GM23338 (cell line): ENCODE data around the gene PRMT1. TPM values are rescaled to one million over a fixed set of nuclear protein-coding genes. Genes with fewer than 3 reads are reported as not detected.

Experiments
- ATAC-seq: fragments of 200-7000 bp; cut with Tn5 transposase; 3 replicates; pipeline ENCODE4 v1.9.1; 2020
- DNase-seq: peaks from one replicate; pipeline ENCODE4 v3.0.0-alpha.2; 2015; ENCODE audit warnings: low spot score
- H2AFZ ChIP-seq: fragments of 200-600 bp; sonication (generic); 2 replicates; pipeline ENCODE4 v1.8.0; 2016; ENCODE audit warnings: antibody characterized with exemption, mild to moderate bottlenecking, moderate library complexity
- H3F3A ChIP-seq: fragments of 200-600 bp; sonication (generic); replicated peaks from 2 replicates; pipeline ENCODE4 v1.8.0; 2017; ENCODE audit warnings: antibody characterized with exemption, mixed run types, low read depth
- H3K27ac ChIP-seq: fragments of 200-600 bp; sonication (generic); 2 replicates; pipeline ENCODE4 v1.6.1; 2016; ENCODE audit warnings: low read depth
- H3K27me3 ChIP-seq: fragments of 200-600 bp; sonication (generic); 2 replicates; pipeline ENCODE4 v1.8.0; 2016; ENCODE audit warnings: mild to moderate bottlenecking, mixed run types, moderate library complexity; ENCODE audit not compliant: insufficient read depth
- H3K36me3 ChIP-seq: fragments of 200-600 bp; sonication (generic); 2 replicates; pipeline ENCODE4 v1.8.0; 2016; ENCODE audit warnings: mild to moderate bottlenecking; ENCODE audit not compliant: insufficient read depth
- H3K4me1 ChIP-seq: fragments of 200-600 bp; sonication (generic); 2 replicates; pipeline ENCODE4 v1.8.0; 2016; ENCODE audit warnings: mild to moderate bottlenecking, moderate library complexity; ENCODE audit not compliant: insufficient read depth
- H3K4me2 ChIP-seq: fragments of 200-600 bp; sonication (generic); 2 replicates; pipeline ENCODE4 v1.7.1; 2017; ENCODE audit warnings: mixed run types
- H3K4me3 ChIP-seq: fragments of 200-600 bp; sonication (generic); 2 replicates; pipeline ENCODE4 v1.6.1; 2016; ENCODE audit warnings: mixed run types
- H3K79me2 ChIP-seq: fragments of 200-600 bp; sonication (generic); replicated peaks from 2 replicates; pipeline ENCODE4 v1.8.0; 2017; ENCODE audit warnings: mild to moderate bottlenecking; ENCODE audit not compliant: insufficient read depth
- H3K9me2 ChIP-seq: fragments of 200-600 bp; sonication (generic); 2 replicates; pipeline ENCODE4 v1.8.0; 2017; ENCODE audit not compliant: insufficient read depth
- H4K20me1 ChIP-seq: fragments of 200-600 bp; sonication (generic); replicated peaks from 2 replicates; pipeline ENCODE4 v1.8.0; 2017; ENCODE audit warnings: mild to moderate bottlenecking; ENCODE audit not compliant: insufficient read depth
- H3K27ac Mint-ChIP-seq: 2 replicates; pipeline ENCODE4 v1.8.0; 2020; ENCODE audit warnings: inconsistent platforms, mild to moderate bottlenecking, moderate library complexity, mixed read lengths
- H3K27me3 Mint-ChIP-seq: 3 replicates; pipeline ENCODE4 v1.8.0; 2022; ENCODE audit warnings: low read depth, mild to moderate bottlenecking, moderate library complexity, mixed read lengths, inconsistent platforms; ENCODE audit not compliant: insufficient read depth, poor library complexity
- H3K36me3 Mint-ChIP-seq: 3 replicates; pipeline ENCODE4 v1.8.0; 2021; ENCODE audit warnings: low read depth, mild to moderate bottlenecking, inconsistent platforms, moderate library complexity, mixed read lengths
- H3K4me1 Mint-ChIP-seq: 3 replicates; pipeline ENCODE4 v1.8.0; 2020; ENCODE audit warnings: mild to moderate bottlenecking, inconsistent platforms, mixed read lengths
- H3K4me3 Mint-ChIP-seq: 3 replicates; pipeline ENCODE4 v1.8.0; 2021; ENCODE audit warnings: moderate library complexity, mild to moderate bottlenecking, inconsistent platforms, mixed read lengths
- H3K9me3 Mint-ChIP-seq: 3 replicates; pipeline ENCODE4 v1.8.0; 2020; ENCODE audit warnings: moderate library complexity, mild to moderate bottlenecking, inconsistent platforms, mixed read lengths
- CREB1 ChIP-seq: fragments of 250-450 bp; sonication (Bioruptor Pico); IDR thresholded peaks from 2 replicates; pipeline ENCODE4 v1.5.0; 2020; ENCODE audit warnings: low read depth, mild to moderate bottlenecking, moderate library complexity
- JUNB ChIP-seq: IDR thresholded peaks from one replicate; pipeline ENCODE4 v1.6.1; 2016; ENCODE audit warnings: antibody characterized with exemption; ENCODE audit not compliant: unreplicated experiment
- NANOG ChIP-seq: IDR thresholded peaks from 2 replicates; pipeline ENCODE4 v1.6.1; 2016; ENCODE audit warnings: antibody characterized with exemption, borderline replicate concordance
- POLR2AphosphoS5 ChIP-seq: IDR thresholded peaks from 2 replicates; pipeline ENCODE4 v1.6.1; 2016; ENCODE audit warnings: antibody characterized with exemption, low read depth
- STAT1 ChIP-seq: IDR thresholded peaks from one replicate; pipeline ENCODE4 v1.6.1; 2016; ENCODE audit warnings: antibody characterized with exemption; ENCODE audit not compliant: unreplicated experiment
- ZNF462 ChIP-seq: fragments of 250-450 bp; sonication (Bioruptor Pico); IDR thresholded peaks from 2 replicates; pipeline ENCODE4 v1.5.0; 2020; ENCODE audit warnings: mild to moderate bottlenecking, moderate library complexity
- polyA plus RNA-seq: library from polyadenylated mRNA; unstranded; fragments of >200 nt; fragmentation: Nextera tagmentation; extraction: Ambion mirVana; gene quantifications from 2 replicates; pipeline ENCODE4 v1.2.1, GENCODE V29; 2016
- total RNA-seq: library from RNA; depleted of rRNA; stranded (reverse); fragments of >200 nt; shearing (Covaris generic); gene quantifications from 2 replicates; pipeline ENCODE4 v1.2.3, GENCODE V29; 2014
- TF ChIP-seq, protein P1 (sequence below): IDR thresholded peaks from one replicate; pipeline ENCODE4 v1.6.1; 2018; ENCODE audit warnings: antibody characterized with exemption; ENCODE audit not compliant: unreplicated experiment
- TF ChIP-seq, protein P2 (sequence below): IDR thresholded peaks from 2 replicates; pipeline ENCODE4 v1.6.1; 2016; ENCODE audit warnings: antibody characterized with exemption

Gene PRMT1
- total and polyA plus RNA-seq, 2 experiments from 2014 or later: 590 to 700 TPM

GRCh38 chr19:49631014-49631588 lies 46.0 kb upstream of the PRMT1 start:
- peak; percentile 8; the same call in 2 of the 3 replicates for ATAC-seq

GRCh38 chr19:49631610-49632192 lies 45.4 kb upstream of the PRMT1 start:
- Histone ChIP-seq H3K9me2 (no peaks in the 10 kb centered on the region), H2AFZ (no peak overlapping the region), H4K20me1 (peaks cover 7% of the 10 kb centered on the region), H3F3A (peaks cover 39% of the 10 kb centered on the region), H3K4me3 (no peak overlapping the region), H3K36me3 (peaks cover 2% of the 10 kb centered on the region; the same call in 1 of the 2 replicates), H3K27me3 (no peaks in the 10 kb centered on the region), H3K4me2 (no peak overlapping the region), H3K4me1 (peaks cover 13% of the 10 kb centered on the region; the same call in 1 of the 2 replicates), H3K27ac (no peak overlapping the region), H3K79me2 (no peaks in the 10 kb centered on the region)
- Mint-ChIP-seq H3K4me1 (peaks cover 24% of the 10 kb centered on the region), H3K27me3 (peaks cover 29% of the 10 kb centered on the region), H3K36me3 (peaks cover 20% of the 10 kb centered on the region), H3K27ac (no peak overlapping the region), H3K4me3 (no peak overlapping the region), H3K9me3 (peaks cover 2% of the 10 kb centered on the region; the same call in 1 of the 3 replicates)
- no peak for DNase-seq
- ATAC-seq: no peak
- no peak; the same call in 1 of the 2 replicates for TF ChIP-seq POLR2AphosphoS5
- TF ChIP-seq CREB1: no peak
- TF ChIP-seq ZNF462 (CRISPR knock-in tag): no peak
- TF ChIP-seq, protein P1, sequence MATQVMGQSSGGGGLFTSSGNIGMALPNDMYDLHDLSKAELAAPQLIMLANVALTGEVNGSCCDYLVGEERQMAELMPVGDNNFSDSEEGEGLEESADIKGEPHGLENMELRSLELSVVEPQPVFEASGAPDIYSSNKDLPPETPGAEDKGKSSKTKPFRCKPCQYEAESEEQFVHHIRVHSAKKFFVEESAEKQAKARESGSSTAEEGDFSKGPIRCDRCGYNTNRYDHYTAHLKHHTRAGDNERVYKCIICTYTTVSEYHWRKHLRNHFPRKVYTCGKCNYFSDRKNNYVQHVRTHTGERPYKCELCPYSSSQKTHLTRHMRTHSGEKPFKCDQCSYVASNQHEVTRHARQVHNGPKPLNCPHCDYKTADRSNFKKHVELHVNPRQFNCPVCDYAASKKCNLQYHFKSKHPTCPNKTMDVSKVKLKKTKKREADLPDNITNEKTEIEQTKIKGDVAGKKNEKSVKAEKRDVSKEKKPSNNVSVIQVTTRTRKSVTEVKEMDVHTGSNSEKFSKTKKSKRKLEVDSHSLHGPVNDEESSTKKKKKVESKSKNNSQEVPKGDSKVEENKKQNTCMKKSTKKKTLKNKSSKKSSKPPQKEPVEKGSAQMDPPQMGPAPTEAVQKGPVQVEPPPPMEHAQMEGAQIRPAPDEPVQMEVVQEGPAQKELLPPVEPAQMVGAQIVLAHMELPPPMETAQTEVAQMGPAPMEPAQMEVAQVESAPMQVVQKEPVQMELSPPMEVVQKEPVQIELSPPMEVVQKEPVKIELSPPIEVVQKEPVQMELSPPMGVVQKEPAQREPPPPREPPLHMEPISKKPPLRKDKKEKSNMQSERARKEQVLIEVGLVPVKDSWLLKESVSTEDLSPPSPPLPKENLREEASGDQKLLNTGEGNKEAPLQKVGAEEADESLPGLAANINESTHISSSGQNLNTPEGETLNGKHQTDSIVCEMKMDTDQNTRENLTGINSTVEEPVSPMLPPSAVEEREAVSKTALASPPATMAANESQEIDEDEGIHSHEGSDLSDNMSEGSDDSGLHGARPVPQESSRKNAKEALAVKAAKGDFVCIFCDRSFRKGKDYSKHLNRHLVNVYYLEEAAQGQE: no peak
- no peak for TF ChIP-seq NANOG
- no peak for TF ChIP-seq JUNB

More at GRCh38 chr19:49631014-49631588, 46.0 kb upstream of the PRMT1 start:
- Histone ChIP-seq H4K20me1 (peaks cover 10% of the 10 kb centered on the region), H3K36me3 (peaks cover 7% of the 10 kb centered on the region; the same call in 1 of the 2 replicates), H2AFZ (no peak overlapping the region), H3K9me2 (no peaks in the 10 kb centered on the region), H3K4me1 (peaks cover 12% of the 10 kb centered on the region; the same call in 1 of the 2 replicates), H3K27ac (peak overlapping the region; percentile 75), H3K4me2 (no peak overlapping the region), H3K4me3 (no peak overlapping the region), H3F3A (peaks cover 40% of the 10 kb centered on the region), H3K79me2 (no peaks in the 10 kb centered on the region), H3K27me3 (no peaks in the 10 kb centered on the region)
- Mint-ChIP-seq H3K9me3 (peaks cover 2% of the 10 kb centered on the region; the same call in 1 of the 3 replicates), H3K4me1 (peaks cover 18% of the 10 kb centered on the region), H3K36me3 (peaks cover 25% of the 10 kb centered on the region), H3K27me3 (peaks cover 25% of the 10 kb centered on the region), H3K4me3 (0 out of 3 replicates have a peak overlapping the region, but pooled peaks have one; percentile 28), H3K27ac (no peak overlapping the region)
- TF ChIP-seq POLR2AphosphoS5 (peak; percentile 52; the same call in 1 of the 2 replicates), STAT1 (no peak), CREB1 (no peak)
- TF ChIP-seq, protein P2, sequence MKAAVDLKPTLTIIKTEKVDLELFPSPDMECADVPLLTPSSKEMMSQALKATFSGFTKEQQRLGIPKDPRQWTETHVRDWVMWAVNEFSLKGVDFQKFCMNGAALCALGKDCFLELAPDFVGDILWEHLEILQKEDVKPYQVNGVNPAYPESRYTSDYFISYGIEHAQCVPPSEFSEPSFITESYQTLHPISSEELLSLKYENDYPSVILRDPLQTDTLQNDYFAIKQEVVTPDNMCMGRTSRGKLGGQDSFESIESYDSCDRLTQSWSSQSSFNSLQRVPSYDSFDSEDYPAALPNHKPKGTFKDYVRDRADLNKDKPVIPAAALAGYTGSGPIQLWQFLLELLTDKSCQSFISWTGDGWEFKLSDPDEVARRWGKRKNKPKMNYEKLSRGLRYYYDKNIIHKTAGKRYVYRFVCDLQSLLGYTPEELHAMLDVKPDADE: no peak
- DNase-seq: no peak
